Ramos (cell line): ENCODE measurements around the gene HEPHL1.

Experiments
- in situ Hi-C: fragments of 300-500 bp; cut with MboI; formaldehyde crosslinking; loops from one replicate; pipeline ENCODE4 v1.14.3; 2022; ENCODE audit warnings: low sequenced_read_pairs; ENCODE audit not compliant: unreplicated experiment

HEPHL1 gene

DNA sequence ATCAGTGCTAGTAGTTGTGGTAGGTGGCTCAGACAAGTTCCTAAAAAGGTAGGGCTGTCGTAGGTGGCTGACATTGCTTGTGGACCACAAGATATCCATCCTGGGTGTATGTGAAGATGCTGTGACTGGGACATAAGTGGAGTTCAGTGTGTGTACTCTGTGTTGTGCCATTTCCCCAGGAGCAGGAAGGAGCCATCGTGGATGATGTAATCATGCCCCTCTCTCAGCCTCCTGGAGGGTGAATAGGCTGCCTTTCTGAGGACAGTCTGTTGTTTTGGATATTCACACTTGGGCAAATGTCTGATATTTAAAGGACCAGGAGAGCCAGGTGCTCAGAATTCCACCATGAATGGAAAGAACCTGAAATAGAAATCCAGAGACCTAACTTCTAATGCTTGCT, 2.7 kb downstream of the HEPHL1 start:
- in situ Hi-C loops, result no loop called here

DNA sequence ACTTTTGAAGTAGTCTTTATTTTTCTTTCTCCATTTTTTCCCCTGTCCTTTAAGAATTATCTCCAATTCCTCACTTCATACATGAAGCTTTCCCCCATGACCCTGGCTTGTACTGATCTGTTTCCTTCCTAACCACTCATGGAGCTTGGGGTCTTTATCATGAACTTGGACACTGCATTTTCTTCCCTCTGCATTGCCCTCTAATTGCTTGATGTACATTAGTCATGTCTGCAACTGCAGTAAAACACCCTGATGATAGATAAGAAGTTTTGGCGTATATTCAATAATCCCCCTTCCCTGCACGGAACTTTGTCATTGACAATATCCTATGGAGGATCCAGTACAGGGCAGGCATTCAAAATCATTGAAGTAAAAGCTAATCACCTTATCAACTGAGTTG, 3.4 kb downstream of the HEPHL1 start:
- in situ Hi-C loops, result no loop called here

DNA sequence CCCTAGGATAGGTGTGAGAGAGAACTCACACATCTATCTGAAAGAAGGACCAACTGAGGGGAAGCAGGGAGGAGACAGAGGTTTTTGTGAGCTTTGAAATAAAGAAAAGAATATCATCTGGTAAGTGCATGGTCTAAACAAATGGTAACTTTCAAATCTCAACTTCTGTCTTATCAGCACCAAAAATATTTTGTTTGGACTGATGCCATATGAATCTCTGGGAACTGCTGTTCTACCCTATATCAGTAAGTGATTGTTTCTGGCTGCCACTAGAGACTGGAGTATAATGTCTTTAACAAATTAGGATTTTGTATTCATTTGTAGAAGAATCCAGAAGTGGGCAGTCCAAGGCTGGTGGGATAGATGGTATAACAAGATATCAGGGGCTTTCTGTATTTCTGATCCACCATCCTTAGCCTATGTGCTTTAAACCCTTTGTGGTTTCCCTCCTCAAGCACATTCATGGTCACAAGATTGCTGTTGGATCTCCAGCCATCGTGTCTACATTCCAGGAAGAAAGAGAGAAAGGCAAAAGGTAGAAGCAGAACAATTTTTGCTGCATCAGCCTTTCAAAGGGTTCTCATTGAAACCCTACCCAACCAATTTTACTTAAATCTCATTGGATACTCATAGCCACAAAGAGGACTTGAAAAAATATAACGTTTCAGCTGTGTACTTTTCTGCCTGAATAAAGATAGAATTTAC, 4.7 kb downstream of the HEPHL1 start:
- in situ Hi-C loops, result no loop called here

DNA sequence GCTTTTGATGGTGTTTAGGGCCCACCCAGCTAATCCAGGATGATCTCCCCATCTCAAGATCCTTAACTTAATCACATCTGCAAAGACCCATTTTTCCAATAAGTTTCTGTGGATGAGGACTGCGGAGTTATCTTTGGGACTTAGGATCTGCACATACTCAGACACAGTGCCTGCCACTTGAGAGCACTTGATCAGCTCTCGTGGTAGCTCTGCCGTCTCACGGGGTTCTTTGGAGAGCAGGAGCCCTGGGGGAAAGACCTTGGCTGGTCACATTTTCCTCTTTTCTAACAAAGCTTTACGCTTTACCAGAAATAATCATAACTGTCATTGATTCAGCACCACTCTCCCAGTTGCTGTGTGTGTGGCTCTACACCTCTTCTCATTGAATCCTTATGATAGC, 6.1 kb downstream of the HEPHL1 start:
- in situ Hi-C loops, result no loop called here

DNA sequence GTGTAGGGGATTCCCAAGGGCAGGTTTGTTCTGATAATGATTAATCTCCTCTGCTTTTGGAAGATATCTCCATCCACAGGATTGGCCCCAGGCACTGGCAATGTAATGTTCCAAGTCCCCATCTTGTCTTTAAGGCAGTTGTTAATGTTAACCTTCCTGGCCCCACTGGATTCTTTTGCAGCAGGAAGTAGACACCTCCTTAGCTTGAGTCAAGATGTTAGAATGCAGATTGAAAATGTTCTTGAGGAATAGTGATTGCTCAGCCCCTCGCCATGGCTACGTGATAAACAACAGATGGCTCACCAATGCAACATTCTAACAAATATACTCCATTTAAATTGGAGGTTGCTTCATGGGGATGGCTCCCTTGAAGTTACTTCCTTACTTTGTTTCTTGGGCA, 7.3 kb downstream of the HEPHL1 start:
- in situ Hi-C loops, result no loop called here

DNA sequence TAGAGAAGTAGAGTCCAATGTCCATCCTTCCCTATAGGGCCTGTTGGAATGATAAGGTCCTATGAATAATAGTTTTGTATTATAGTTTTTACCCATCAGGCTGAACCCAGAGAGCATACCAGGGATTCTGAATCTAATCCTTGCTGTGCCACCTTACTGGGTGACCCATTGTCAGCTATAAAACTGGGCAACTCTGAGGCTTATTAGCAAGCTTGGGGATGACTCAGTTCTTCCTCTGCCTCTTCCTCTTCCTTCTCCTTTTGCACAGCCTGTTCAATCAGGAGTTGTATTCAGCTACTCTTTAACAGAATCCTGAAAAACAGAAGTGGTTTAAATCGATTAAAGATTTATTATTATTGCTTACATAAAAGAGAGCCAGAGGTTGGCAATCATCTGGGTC, 8.9 kb downstream of the HEPHL1 start:
- in situ Hi-C loops, result no loop called here

DNA sequence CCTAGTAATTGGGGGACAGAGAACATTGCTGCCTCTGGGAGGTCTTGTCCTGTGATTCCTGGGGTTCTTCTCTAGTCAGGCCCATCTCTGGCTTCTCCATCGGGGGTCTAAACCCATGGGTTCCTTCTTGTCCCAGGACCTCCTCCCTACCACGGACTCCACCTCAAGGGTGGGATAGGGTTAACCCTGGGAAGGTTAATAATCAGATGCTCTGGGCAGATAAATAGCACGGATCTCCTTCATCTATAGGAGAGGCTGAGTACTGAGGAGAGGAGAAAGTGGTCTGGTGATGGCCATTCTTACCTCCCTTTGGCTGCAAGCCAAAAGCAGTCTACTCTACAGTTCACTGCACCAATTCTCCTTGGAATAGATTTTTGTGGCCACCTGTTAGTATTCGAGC, 10.5 kb downstream of the HEPHL1 start:
- in situ Hi-C loops, result no loop called here

DNA sequence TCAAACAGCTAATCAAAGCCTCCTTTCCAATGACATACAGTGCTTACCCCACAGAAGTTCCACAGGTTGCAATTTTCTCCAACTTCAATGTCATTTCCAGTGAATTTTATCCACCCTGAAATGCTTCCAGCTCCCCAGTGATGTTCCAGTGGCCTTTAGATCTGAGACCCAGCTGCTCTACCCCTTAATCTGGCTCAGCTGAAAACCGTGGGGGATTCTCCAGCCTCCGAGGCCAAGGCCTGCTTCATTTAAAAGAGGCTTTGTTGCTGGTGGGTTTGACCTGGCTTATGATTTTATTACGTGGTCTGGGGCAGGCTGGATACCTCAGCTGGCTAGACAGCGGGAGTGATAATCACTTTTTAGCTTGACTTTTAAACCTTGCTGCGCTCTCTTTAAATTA, 10.9 kb downstream of the HEPHL1 start:
- in situ Hi-C loops, result no loop called here

DNA sequence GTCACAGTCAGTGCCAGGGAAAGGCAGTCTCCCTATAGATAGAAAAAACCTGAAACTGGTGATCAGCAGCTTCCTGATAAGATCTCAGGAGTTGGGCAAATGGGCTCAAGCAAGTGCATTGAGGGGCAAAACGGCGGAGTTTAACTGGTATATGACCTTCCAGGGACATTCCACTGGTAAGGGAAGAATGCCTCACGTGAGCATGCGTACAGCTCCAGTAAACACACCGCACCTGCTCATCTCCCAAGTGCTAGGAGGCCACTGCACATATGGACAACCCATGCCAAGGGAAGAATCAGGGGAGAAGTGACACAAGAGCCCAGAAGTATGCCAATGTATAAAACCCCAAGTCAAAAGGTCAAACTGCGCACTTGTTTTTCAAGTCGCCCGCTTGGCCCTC, 11.6 kb downstream of the HEPHL1 start:
- in situ Hi-C loops, result no loop called here

DNA sequence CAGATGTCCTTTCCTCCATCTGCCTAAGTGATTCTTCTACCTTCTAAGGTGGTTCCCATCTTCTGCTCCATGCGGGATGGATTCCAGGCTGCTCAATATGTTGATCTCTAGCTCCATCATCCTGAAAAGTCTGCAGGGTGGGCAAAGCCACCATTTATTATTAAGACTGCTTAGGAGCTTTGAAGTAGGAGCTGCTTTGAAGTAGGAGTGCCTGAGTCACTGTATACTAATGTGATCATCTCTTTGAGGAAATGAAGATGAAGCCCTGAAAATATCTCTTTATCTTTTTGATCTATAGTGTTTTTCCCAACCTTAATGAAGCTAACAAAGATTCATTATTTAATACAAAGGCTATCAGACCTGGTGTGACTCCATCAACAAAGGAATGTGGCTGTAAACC, 13.1 kb downstream of the HEPHL1 start:
- in situ Hi-C loops, result no loop called here

DNA sequence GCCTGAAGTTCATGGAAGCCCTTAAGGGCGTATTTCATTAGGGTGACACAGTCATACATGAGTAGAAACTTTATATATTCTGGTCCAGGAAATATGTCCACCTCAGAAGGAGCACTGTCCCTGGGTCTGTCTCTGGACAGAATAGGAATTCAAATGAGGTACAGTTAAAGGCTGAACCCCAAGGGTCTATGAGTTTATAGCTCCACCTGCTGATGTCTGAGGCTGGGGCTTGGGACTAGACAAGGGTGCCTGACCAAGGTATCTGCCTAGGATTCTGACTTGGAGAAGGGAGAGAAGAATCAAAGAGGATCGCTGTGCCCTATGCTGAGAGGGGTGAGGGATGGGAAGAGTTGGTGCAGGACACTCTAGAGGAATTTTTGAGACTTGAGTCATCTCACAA, 14.9 kb downstream of the HEPHL1 start:
- in situ Hi-C loops, result no loop called here

DNA sequence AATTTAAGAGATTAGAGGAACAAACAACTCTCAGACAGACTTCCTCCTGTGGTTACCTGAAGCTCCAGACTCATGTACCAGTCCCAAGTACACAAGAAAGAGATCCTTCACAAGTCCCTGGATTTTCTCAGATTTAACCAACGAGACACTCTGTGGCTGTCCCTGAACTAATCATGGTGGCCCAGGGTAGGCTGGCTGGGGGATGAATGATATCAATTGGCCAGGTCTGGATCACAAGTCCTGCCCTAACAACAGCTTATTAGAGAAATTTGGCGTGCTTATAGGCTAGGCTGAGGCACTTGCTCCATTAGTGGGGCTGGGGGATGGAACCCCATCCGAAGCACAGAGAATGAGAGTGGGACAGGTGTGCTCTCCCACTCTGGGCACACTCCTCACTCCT, 22.1 kb downstream of the HEPHL1 start:
- in situ Hi-C loops, result no loop called here

DNA sequence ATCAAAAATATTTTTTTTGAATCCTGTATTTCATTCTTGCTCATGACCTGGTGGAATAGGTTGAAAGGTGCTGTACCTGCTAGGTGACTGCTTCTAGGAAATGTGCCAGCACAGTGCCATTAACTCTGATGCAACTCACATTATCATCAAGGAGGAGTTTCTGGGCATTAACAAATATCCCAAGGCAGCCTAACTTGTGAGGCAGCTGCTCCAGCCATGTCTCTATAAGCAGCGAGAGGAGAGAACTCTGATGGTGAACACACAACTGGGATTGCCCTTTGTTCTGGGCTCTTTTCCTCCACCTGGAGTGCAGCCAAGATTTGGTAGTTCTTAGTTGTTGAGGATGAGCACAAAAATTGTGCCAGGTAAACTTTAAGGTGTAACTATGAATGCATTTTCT, 25.6 kb downstream of the HEPHL1 start:
- in situ Hi-C loops, result no loop called here

DNA sequence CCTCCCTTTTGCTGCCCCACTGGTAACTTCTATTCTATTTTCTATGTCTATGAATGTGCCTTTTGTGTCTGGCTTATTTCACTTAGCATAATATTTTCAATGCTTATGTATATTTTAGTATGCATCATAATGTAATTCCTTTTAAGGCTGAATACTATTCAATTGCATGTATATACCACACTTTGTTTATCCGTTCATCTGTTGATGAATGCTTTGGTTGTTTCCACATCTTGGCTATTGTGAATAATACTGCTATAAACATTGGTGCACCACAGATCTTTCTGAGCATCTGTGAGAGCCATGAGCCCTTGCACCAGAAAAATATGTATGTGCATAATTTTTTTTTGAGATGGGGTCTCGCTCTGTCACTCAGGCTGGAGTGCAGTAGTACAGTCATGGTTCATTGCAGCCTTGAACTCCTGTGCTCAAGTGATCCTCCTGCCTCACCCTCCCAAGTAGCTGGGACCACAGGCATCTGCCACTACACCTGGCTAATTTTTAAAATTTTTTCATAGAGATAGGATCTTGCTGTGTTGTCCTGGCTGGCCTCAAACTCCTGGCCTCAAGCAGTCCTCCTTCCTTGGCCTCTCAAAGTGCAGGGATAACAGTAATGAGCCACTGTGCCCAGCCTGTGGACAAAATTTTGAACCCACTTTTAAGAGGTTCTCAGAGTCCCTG, 27.0 kb downstream of the HEPHL1 start:
- in situ Hi-C loops, result no loop called here

DNA sequence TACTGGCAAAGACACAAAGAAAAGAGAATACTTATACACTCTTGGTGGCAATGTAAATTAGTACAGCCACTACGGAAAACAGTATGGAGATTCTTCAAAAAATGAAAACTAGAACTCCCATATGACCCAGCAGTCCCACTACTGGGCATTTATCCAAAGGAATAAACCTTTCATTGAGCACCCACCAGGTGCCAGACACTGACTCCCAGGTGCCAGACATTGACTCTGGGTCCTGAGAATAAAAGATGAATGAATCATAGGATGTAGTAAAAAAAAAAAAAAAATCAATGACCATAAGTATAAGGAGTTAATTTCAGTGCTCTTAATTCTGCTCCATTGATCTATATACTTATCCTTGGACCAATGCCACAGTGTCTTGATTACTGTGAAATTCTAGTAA, 28.2 kb downstream of the HEPHL1 start:
- in situ Hi-C loops, result no loop called here

DNA sequence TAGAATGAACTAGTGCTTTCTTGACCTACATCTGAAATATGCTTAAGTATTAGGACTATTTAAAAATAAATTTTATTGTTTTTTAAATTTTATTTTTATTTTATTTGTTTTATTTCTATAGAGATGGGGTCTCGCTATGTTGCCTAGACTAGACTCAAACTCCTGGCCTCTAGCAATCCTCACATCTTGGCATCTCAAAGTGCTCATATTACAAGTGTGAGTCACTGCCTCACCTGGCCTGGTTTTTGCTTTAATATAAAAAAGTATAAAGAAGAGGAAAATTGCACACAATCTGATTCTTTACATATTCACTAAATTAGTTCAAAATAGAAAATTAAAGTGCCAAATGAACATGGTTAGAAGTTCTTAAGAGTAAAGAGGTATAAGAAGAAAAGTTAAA, 37.5 kb downstream of the HEPHL1 start:
- in situ Hi-C loops, result no loop called here

DNA sequence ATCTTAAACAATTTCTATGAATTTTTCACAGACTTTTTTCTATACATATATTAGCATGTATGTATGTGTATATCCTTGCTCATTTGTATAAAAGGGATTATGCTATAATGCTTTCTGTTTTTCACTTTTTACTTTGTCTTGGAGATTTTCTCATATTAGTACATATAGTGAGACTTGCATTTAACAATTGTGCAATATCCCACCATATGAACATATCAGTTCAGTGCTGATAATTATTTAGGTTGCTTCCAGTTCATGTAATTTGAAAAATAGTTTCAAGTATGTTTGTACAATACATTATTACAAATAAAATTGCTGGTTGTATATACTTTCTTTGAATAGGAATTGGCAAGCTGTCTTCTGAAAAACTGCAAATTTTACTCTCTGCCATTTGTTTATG, 37.9 kb downstream of the HEPHL1 start:
- in situ Hi-C loops, result no loop called here

DNA sequence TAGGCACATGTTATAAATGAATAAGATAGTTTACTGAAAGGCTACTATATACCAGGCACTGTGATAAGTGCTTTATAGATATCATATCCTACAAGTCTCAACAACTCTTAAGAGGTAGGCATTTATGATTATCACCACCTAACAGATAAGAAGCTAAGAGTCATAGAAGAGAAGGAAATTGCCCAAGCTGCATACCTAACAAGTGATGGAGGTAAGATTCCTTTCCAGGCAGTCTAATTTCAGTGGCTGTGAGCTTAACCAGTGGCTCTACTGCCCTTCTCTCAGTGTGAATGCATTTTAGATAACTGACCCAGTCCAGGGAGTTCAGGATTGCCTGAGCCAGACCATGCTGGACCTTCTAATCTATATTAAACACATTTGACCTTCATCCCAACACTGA, 39.2 kb downstream of the HEPHL1 start:
- in situ Hi-C loops, result no loop called here

DNA sequence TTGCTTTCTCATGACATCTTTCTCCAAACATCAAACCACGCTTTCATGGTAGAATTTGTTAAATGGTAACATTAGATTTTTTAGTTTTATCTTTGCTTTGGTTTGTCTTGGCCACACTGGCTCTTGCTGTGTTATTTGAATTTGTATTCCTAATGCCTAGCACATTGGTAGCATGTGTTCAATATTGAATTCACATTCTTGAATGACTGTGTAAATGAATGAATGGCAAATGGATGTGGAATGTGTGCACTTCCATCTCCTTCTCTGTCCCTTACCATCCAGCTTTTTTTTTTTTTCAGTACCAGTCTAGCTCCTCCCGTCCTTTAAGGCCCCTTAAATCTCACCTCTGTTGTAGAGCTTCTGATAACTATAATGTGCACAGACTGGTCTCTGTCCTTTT, 41.2 kb downstream of the HEPHL1 start:
- in situ Hi-C loops, result no loop called here

DNA sequence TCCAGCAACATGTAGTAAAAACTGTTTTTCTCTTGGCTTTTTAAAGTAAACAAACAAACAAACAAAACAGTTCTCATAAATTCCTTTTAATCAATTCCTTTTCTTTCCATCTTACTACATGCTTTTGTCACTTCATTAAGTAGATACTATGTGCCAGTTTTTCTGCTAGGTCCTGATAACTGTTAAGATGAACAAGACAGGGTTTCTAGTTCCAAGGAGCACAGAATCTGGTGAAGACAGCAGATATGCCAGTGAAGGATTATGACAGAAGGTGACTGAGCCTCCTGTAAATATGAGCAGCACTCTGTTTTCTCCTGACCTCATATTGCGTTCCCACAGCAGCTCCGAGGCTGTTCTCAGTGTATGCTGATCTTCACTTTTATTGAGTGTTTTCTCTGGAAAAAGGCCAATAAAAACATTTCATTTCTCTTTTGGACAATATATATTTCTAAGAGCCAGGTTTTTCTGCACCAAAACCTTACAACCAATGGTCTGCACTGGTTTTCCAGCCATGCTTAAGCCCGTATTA, 45.8 kb downstream of the HEPHL1 start:
- in situ Hi-C loops, result no loop called here

DNA sequence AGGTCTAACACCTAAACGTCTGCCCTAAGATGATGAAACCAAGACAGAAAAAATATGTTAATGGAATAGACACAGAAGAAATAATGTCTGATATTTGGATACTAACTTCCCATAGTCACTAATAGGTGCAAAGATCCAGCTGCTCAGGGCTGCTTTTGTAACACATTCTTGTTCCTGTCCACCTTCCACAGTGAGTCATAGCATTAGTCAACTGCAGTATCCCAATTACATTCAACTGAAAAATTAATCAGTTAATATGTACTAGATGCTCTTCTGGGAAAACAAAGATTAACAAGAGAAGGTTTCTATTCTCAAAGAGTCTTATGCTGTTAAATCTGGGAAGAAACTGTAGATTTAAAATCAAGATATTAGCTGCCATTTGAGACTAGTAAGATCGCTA, 47.6 kb downstream of the HEPHL1 start:
- in situ Hi-C loops, result no loop called here
